IMR-90 (cell line): Measurements from ENCODE around the gene LTBP1.

Source experiments
- BHLHE40 ChIP-seq: fragments of 150-350 bp; IDR thresholded peaks from 2 replicates; pipeline ENCODE4 v1.6.1; 2016; ENCODE audit warnings: mild to moderate bottlenecking, low read depth, low read length
- CHD1 ChIP-seq: IDR thresholded peaks from 2 replicates; pipeline ENCODE4 v1.6.1; 2012; ENCODE audit warnings: low read depth, low read length, improper control_type of control experiment
- MAZ ChIP-seq: IDR thresholded peaks from 2 replicates; pipeline ENCODE4 v1.6.1; 2012; ENCODE audit warnings: low read depth, mild to moderate bottlenecking, low read length, improper control_type of control experiment, moderate library complexity, borderline replicate concordance
- POLR2A ChIP-seq: IDR thresholded peaks from 2 replicates; pipeline ENCODE4 v1.6.1; 2012; ENCODE audit warnings: mild to moderate bottlenecking, low read depth, low read length
- RAD21 ChIP-seq: IDR thresholded peaks from 2 replicates; pipeline ENCODE4 v1.6.1; 2012; ENCODE audit warnings: low read length, improper control_type of control experiment
- RCOR1 ChIP-seq: IDR thresholded peaks from 2 replicates; pipeline ENCODE4 v1.6.1; 2012; ENCODE audit warnings: mild to moderate bottlenecking, low read length, improper control_type of control experiment; ENCODE audit not compliant: insufficient replicate concordance
- RFX5 ChIP-seq: IDR thresholded peaks from 2 replicates; pipeline ENCODE4 v1.8.0; 2012; ENCODE audit warnings: low read depth, mild to moderate bottlenecking, low read length, moderate library complexity
- TF ChIP-seq, protein P1 (sequence below): conservative IDR thresholded peaks from 2 replicates; pipeline ENCODE4 v1.5.1; 2012; ENCODE audit warnings: mild to moderate bottlenecking, low read depth, low read length, improper control_type of control experiment
- TF ChIP-seq, protein P2 (sequence below): fragments of 150-350 bp; IDR thresholded peaks from 2 replicates; pipeline ENCODE4 v1.6.1; 2016; ENCODE audit warnings: low read depth, mild to moderate bottlenecking, low read length, moderate library complexity, borderline replicate concordance

GRCh38 chr2:33448220-33448899 lies 501.6 kb downstream of the LTBP1 start:
- no peak for TF ChIP-seq BHLHE40
- TF ChIP-seq, protein P1, sequence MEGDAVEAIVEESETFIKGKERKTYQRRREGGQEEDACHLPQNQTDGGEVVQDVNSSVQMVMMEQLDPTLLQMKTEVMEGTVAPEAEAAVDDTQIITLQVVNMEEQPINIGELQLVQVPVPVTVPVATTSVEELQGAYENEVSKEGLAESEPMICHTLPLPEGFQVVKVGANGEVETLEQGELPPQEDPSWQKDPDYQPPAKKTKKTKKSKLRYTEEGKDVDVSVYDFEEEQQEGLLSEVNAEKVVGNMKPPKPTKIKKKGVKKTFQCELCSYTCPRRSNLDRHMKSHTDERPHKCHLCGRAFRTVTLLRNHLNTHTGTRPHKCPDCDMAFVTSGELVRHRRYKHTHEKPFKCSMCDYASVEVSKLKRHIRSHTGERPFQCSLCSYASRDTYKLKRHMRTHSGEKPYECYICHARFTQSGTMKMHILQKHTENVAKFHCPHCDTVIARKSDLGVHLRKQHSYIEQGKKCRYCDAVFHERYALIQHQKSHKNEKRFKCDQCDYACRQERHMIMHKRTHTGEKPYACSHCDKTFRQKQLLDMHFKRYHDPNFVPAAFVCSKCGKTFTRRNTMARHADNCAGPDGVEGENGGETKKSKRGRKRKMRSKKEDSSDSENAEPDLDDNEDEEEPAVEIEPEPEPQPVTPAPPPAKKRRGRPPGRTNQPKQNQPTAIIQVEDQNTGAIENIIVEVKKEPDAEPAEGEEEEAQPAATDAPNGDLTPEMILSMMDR = no peak
- no peak for TF ChIP-seq POLR2A
- no peak for TF ChIP-seq RFX5
- TF ChIP-seq, protein P2, sequence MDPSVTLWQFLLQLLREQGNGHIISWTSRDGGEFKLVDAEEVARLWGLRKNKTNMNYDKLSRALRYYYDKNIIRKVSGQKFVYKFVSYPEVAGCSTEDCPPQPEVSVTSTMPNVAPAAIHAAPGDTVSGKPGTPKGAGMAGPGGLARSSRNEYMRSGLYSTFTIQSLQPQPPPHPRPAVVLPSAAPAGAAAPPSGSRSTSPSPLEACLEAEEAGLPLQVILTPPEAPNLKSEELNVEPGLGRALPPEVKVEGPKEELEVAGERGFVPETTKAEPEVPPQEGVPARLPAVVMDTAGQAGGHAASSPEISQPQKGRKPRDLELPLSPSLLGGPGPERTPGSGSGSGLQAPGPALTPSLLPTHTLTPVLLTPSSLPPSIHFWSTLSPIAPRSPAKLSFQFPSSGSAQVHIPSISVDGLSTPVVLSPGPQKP = no peak
- no peak for TF ChIP-seq CHD1
- no peak for TF ChIP-seq RAD21
- TF ChIP-seq MAZ = no peak
- TF ChIP-seq RCOR1 = no peak
